ENCODE data around the gene HDAC10.

DNA sequence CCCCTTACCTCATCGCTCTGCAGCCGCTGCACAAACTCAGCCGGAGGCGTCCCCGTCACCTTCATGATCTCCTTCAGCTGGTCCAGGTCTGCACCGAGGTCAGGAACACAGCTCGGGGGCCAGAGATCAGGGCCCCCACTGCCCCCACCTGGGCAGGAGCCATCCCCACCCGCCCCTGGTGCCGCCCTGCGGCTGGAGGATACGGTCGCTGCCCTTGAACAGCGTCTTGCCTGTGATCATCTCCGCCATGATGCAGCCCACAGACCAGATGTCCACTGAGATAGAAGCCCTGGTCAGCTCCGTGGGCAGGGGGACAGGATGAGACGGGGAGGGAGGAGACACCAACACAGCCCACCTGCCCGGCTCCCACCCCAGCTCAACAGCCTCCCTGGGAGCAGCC, 4.5 kb upstream of the HDAC10 start:
- TF ChIP-seq, protein P1, sequence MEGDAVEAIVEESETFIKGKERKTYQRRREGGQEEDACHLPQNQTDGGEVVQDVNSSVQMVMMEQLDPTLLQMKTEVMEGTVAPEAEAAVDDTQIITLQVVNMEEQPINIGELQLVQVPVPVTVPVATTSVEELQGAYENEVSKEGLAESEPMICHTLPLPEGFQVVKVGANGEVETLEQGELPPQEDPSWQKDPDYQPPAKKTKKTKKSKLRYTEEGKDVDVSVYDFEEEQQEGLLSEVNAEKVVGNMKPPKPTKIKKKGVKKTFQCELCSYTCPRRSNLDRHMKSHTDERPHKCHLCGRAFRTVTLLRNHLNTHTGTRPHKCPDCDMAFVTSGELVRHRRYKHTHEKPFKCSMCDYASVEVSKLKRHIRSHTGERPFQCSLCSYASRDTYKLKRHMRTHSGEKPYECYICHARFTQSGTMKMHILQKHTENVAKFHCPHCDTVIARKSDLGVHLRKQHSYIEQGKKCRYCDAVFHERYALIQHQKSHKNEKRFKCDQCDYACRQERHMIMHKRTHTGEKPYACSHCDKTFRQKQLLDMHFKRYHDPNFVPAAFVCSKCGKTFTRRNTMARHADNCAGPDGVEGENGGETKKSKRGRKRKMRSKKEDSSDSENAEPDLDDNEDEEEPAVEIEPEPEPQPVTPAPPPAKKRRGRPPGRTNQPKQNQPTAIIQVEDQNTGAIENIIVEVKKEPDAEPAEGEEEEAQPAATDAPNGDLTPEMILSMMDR (IDR thresholded peaks at IDR 0.05) = no peak
- TF ChIP-seq POLR2A (IDR thresholded peaks at IDR 0.05) = no peak
